Adrenal gland (tissue), 12 donors: ENCODE data around the gene AGAP6. TPM values are rescaled to one million over a fixed set of nuclear protein-coding genes. Genes with fewer than 3 reads are reported as not detected.
"Not testable (repeated sequence)": the region's sequence is repeated elsewhere in the genome, so short reads cannot be mapped to it uniquely, and the experiment has no call there.

ENCODE experiments used
- DNase-seq, 7 donors: peaks; one replicate each; pipeline ENCODE4 v3.0.0-alpha.2; 2019 to 2020
- H3K27ac ChIP-seq, 5 donors: fragments of 200-600 bp; sonication (generic) in 4 of 5; 1 replicate in 3 of 5; 2 replicates in 2 of 5; pipeline versions ENCODE4 v1.5.1 to v1.8.0; 2016 to 2020; ENCODE audit warnings: mild to moderate bottlenecking in 1 of 5
- H3K27me3 ChIP-seq: fragments of 200-600 bp; 2 replicates; pipeline ENCODE4 v1.8.0; 2021
- H3K36me3 ChIP-seq, 2 donors: fragments of 200-600 bp; replicated peaks in 1 of 2; 1 replicate in 1 of 2; 2 replicates in 1 of 2; pipeline versions ENCODE4 v1.5.1 to v1.8.0; 2018 to 2022
- H3K4me1 ChIP-seq, 2 donors: fragments of 200-600 bp; replicated peaks in 1 of 2; 1 replicate in 1 of 2; 2 replicates in 1 of 2; pipeline versions ENCODE4 v1.5.1 to v1.8.0; 2018 to 2021
- H3K4me3 ChIP-seq, 4 donors: fragments of 200-600 bp; sonication (generic) in 3 of 4; one replicate each; pipeline ENCODE4 v1.5.1; 2016 to 2018
- H3K9me3 ChIP-seq, 3 donors: fragments of 200-600 bp; sonication (generic) in 1 of 3; replicated peaks in 1 of 3; 1 replicate in 2 of 3; 2 replicates in 1 of 3; pipeline versions ENCODE4 v1.5.1 to v1.8.0; 2016 to 2021
- WGBS, 4 donors: extraction: QIAGEN DNeasy Blood & Tissue Kit in 2 of 4; methylation state at CpG; one replicate each; pipeline versions ENCODE4 v1.1.5 to v1.1.7; 2013 to 2017; 5-methylcytosine and 5-hydroxymethylcytosine counted together
- intact Hi-C, 2 donors: fragments of 100-400 bp; cut with DNase I; formaldehyde crosslinking; loops; one replicate each; pipeline versions ENCODE4 v1.14.1 to v1.15.0; 2022 to 2023
- polyA plus RNA-seq, 3 donors: library from polyadenylated mRNA; stranded (reverse); fragments of 200-250 nt in 2 of 3; fragments of 350-450 nt in 1 of 3; fragmentation: Illumina TruSeq in 1 of 3; extraction: RNeasy Lipid Tissue Mini Kit (QIAGEN cat#74804) in 1 of 3; gene quantifications; one replicate each; pipeline ENCODE4 v1.2.3, GENCODE V29; 2013 to 2014
- small RNA-seq, 2 donors: library from RNA; depleted of rRNA; stranded (forward); fragments of <200 nt; gene quantifications; one replicate each; pipeline ENCODE3, GENCODE V24; 2016
- total RNA-seq, 9 donors: library from RNA; depleted of rRNA in 4 of 9; stranded (reverse); fragments of >200 nt in 4 of 9; fragments of 120-200 nt in 1 of 9; fragmentation: NEBNext Ultra II Directional in 1 of 9; extraction: Animal tissue kit (Norgen Biotek cat#: 25700) in 1 of 9; gene quantifications; one replicate each; pipeline versions ENCODE4 v1.1.0 to v1.2.4, GENCODE V29; 2013 to 2023
- donor health status: healthy with polysubstance abuse.
- donor health status: Bipolar disorder and iron deficiency.
- donor health status: DM: yes; HTN: yes; CAD: no.
- donor health status: DM: no; HTN: no; CAD: no.
- donor health status: DM: no; HTN: no; CAD: no.
- donor health status: DM: yes; HTN: yes; CAD: no.

The AGAP6 gene
- total and polyA plus RNA-seq, 12 donors, result 2.6 to 52.0 (median 9.6) TPM

GRCh38 chr10:50055494-50056292 lies 67.5 kb downstream of the AGAP6 start:
- H3K27ac ChIP-seq, H3K9me3 ChIP-seq, intact Hi-C loops, H3K36me3 ChIP-seq, H3K4me3 ChIP-seq, H3K4me1 ChIP-seq, H3K27me3 ChIP-seq: not testable (repeated sequence)
- DNase-seq, result peak in 2 of 7 donors; percentile 22 to 65
- 62 to 75% (median 70%) methylated on average over 5 of the region's 5 CpGs for WGBS, 4 donors

- H3K4me3 ChIP-seq, DNase-seq, H3K36me3 ChIP-seq, H3K27ac ChIP-seq, H3K27me3 ChIP-seq, intact Hi-C loops, H3K4me1 ChIP-seq, H3K9me3 ChIP-seq: not testable (repeated sequence)
- 80 to 90% (median 86%) methylated on average over 8 of the region's 8 CpGs for WGBS, 4 donors
These were observed 68.4 kb downstream of the AGAP6 start for GRCh38 chr10:50056654-50057053.

- H3K9me3 ChIP-seq, H3K27ac ChIP-seq, DNase-seq, H3K4me1 ChIP-seq, intact Hi-C loops, H3K4me3 ChIP-seq, H3K27me3 ChIP-seq, H3K36me3 ChIP-seq: not testable (repeated sequence)
- 62 to 92% (median 83%) methylated on average over 1 of the region's 1 CpG for WGBS, 4 donors
These were observed 70.5 kb downstream of the AGAP6 start for GRCh38 chr10:50058727-50059126.

GRCh38 chr10:50059946-50060345 lies 71.7 kb downstream of the AGAP6 start:
- H3K27ac ChIP-seq, H3K36me3 ChIP-seq, H3K9me3 ChIP-seq, H3K27me3 ChIP-seq, H3K4me3 ChIP-seq, intact Hi-C loops, H3K4me1 ChIP-seq, DNase-seq: not testable (repeated sequence)
- WGBS, 4 donors, result 82 to 89% (median 85%) methylated on average over 10 of the region's 10 CpGs

Small RNAs within 50 kb of the gene (small RNA-seq; reads per million reads assigned to genes)
- 0 reads per million in 2 donors for gene RNA5SP317
- gene SNORA74C-2, result 0 reads per million in 2 donors

Other genes starting within 250 kb of the AGAP6 start
- gene OGDHL, start 226.1 kb upstream of the AGAP6 start, total RNA-seq, result 10 to 100 TPM in 1 of 9 donors, 1 to 10 TPM in 8; 1.4 to 15.1 (median 2.7) TPM
- 10 to 100 TPM in 1 of 3 donors, 1 to 10 TPM in 2; 5.6 to 31.9 (median 9.2) TPM for gene OGDHL, start 226.1 kb upstream of the AGAP6 start, polyA plus RNA-seq
- gene PARG, start 46.4 kb upstream of the AGAP6 start, total RNA-seq, result 10 to 100 TPM; 13.9 to 56.8 (median 23.5) TPM
- gene PARG, start 46.4 kb upstream of the AGAP6 start, polyA plus RNA-seq, result 10 to 100 TPM in 1 of 3 donors, 1 to 10 TPM in 2; 3.1 to 18.9 (median 4.9) TPM
- 10 to 100 TPM in 7 of 9 donors, 1 to 10 TPM in 2; 3.3 to 31.6 (median 17.7) TPM for gene TIMM23B, start 46.4 kb upstream of the AGAP6 start, total RNA-seq
- 10 to 100 TPM in 2 of 3 donors, 1 to 10 TPM in 1; 7.5 to 17.8 (median 12.5) TPM for gene TIMM23B, start 46.4 kb upstream of the AGAP6 start, polyA plus RNA-seq
- 10 to 100 TPM; 23.3 to 55.1 (median 45.6) TPM for gene WASHC2A, start 79.5 kb downstream of the AGAP6 start, total RNA-seq
- 10 to 100 TPM; 25.1 to 46.0 (median 37.0) TPM for gene WASHC2A, start 79.5 kb downstream of the AGAP6 start, polyA plus RNA-seq